Suprapubic skin (tissue), 4 donors: Measurements from ENCODE around the gene GNG4. TPM values are rescaled to one million over a fixed set of nuclear protein-coding genes. Genes with fewer than 3 reads are reported as not detected.

Source experiments
- DNase-seq, 2 donors: peaks; one replicate each; pipeline ENCODE4 v3.0.0-alpha.2; 2019; ENCODE audit warnings: low spot score in 2 of 2
- H3K27ac ChIP-seq: fragments of 200-600 bp; sonication (generic); one replicate; pipeline ENCODE4 v1.5.1; 2019
- H3K27me3 ChIP-seq: fragments of 200-600 bp; sonication (generic); one replicate; pipeline ENCODE4 v1.5.1; 2019
- H3K36me3 ChIP-seq: fragments of 200-600 bp; sonication (generic); one replicate; pipeline ENCODE4 v1.5.1; 2019
- H3K4me1 ChIP-seq: fragments of 200-600 bp; sonication (generic); one replicate; pipeline ENCODE4 v1.5.1; 2019
- H3K4me3 ChIP-seq: fragments of 200-600 bp; sonication (generic); one replicate; pipeline ENCODE4 v1.5.1; 2019; ENCODE audit warnings: mild to moderate bottlenecking
- H3K9me3 ChIP-seq: fragments of 200-600 bp; sonication (generic); one replicate; pipeline ENCODE4 v1.5.1; 2019
- CTCF ChIP-seq, 2 donors: fragments of 200-600 bp in 1 of 2; fragments of 450-650 bp in 1 of 2; sonication (generic) in 1 of 2; IDR thresholded peaks; one replicate each; pipeline ENCODE4 v1.5.1; 2016 to 2019; ENCODE audit warnings: antibody characterized with exemption in 2 of 2, mild to moderate bottlenecking in 1 of 2, moderate library complexity in 1 of 2
- EP300 ChIP-seq: sonication (generic); formaldehyde crosslinking; IDR thresholded peaks from one replicate; pipeline ENCODE4 v1.6.1; 2017; ENCODE audit warnings: antibody characterized with exemption
- POLR2A ChIP-seq, 2 donors: fragments of 450-650 bp; IDR thresholded peaks; one replicate each; pipeline ENCODE4 v1.6.1; 2017; ENCODE audit warnings: antibody characterized with exemption in 2 of 2, mild to moderate bottlenecking in 2 of 2, moderate library complexity in 2 of 2
- POLR2AphosphoS5 ChIP-seq, 3 donors: sonication (generic); formaldehyde crosslinking; IDR thresholded peaks; one replicate each; pipeline ENCODE4 v1.6.1; 2017; ENCODE audit warnings: antibody characterized with exemption in 3 of 3
- WGBS: methylation state at CpG from one replicate; pipeline ENCODE4 v1.1.5; 2018; 5-methylcytosine and 5-hydroxymethylcytosine counted together
- total RNA-seq, 4 donors: library from RNA; depleted of rRNA; stranded (reverse); fragments of >200 nt; gene quantifications; one replicate each; pipeline ENCODE4 v1.1.0, GENCODE V29; 2016

The GNG4 gene
- total RNA-seq, 4 donors from 2014 or later = 0.13 to 0.76 (median 0.72) TPM; not detected in 1

GRCh38 chr1:235670157-235670776, 20.7 kb upstream of the GNG4 start:
- Histone ChIP-seq H3K4me1 (no peaks in the 10 kb centered on the region), H3K9me3 (peaks cover 13% of the 10 kb centered on the region), H3K36me3 (peaks cover 61% of the 10 kb centered on the region), H3K27ac (no peak overlapping the region), H3K4me3 (no peak overlapping the region), H3K27me3 (no peaks in the 10 kb centered on the region)
- 97% methylated on average over 8 of the region's 8 CpGs for WGBS
- no peak for DNase-seq
- TF ChIP-seq EP300 (no peak), POLR2A (IDR thresholded peaks at IDR 0.05) (no peak), CTCF (IDR thresholded peaks at IDR 0.05) (no peak), POLR2AphosphoS5 (IDR thresholded peaks at IDR 0.05) (no peak)

GRCh38 chr1:235669277-235669676, 19.7 kb upstream of the GNG4 start:
- no peaks in the 10 kb centered on the region for H3K4me1 ChIP-seq
- peaks cover 13% of the 10 kb centered on the region for H3K9me3 ChIP-seq
- no peak for DNase-seq
- H3K4me3 ChIP-seq = no peak overlapping the region
- peaks cover 53% of the 10 kb centered on the region for H3K36me3 ChIP-seq
- WGBS = 79% methylated on average over 3 of the region's 3 CpGs
- H3K27ac ChIP-seq = no peak overlapping the region
- no peaks in the 10 kb centered on the region for H3K27me3 ChIP-seq
- TF ChIP-seq POLR2AphosphoS5 (IDR thresholded peaks at IDR 0.05) = no peak
- TF ChIP-seq CTCF (IDR thresholded peaks at IDR 0.05) = no peak
- no peak for TF ChIP-seq POLR2A (IDR thresholded peaks at IDR 0.05)
- TF ChIP-seq EP300 = no peak

- Histone ChIP-seq H3K9me3 (no peaks in the 10 kb centered on the region), H3K27ac (no peak overlapping the region), H3K4me3 (no peak overlapping the region), H3K4me1 (no peaks in the 10 kb centered on the region), H3K27me3 (no peaks in the 10 kb centered on the region), H3K36me3 (peaks cover 35% of the 10 kb centered on the region)
- DNase-seq = no peak
- 87% methylated on average over 4 of the region's 4 CpGs for WGBS
- TF ChIP-seq POLR2A (IDR thresholded peaks at IDR 0.05) (no peak), CTCF (IDR thresholded peaks at IDR 0.05) (no peak), EP300 (no peak), POLR2AphosphoS5 (IDR thresholded peaks at IDR 0.05) (no peak)
Observed at GRCh38 chr1:235663628-235664027, 14.0 kb upstream of the GNG4 start.

GRCh38 chr1:235661568-235661967, 12.0 kb upstream of the GNG4 start:
- Histone ChIP-seq H3K27ac (no peak overlapping the region), H3K4me3 (no peak overlapping the region), H3K4me1 (no peaks in the 10 kb centered on the region), H3K9me3 (no peaks in the 10 kb centered on the region), H3K27me3 (no peaks in the 10 kb centered on the region), H3K36me3 (peaks cover 35% of the 10 kb centered on the region)
- WGBS = 72% methylated on average over 2 of the region's 2 CpGs
- TF ChIP-seq CTCF (IDR thresholded peaks at IDR 0.05) (no peak), POLR2A (IDR thresholded peaks at IDR 0.05) (no peak), POLR2AphosphoS5 (IDR thresholded peaks at IDR 0.05) (no peak), EP300 (no peak)
- no peak for DNase-seq

GRCh38 chr1:235659186-235659771, 9.7 kb upstream of the GNG4 start:
- H3K4me3 ChIP-seq = no peak overlapping the region
- no peaks in the 10 kb centered on the region for H3K9me3 ChIP-seq
- peaks cover 5% of the 10 kb centered on the region for H3K27me3 ChIP-seq
- no peak for TF ChIP-seq POLR2AphosphoS5 (IDR thresholded peaks at IDR 0.05)
- TF ChIP-seq POLR2A (IDR thresholded peaks at IDR 0.05) = no peak
- no peak for TF ChIP-seq CTCF (IDR thresholded peaks at IDR 0.05)
- no peak for DNase-seq
- WGBS = 73% methylated on average over 14 of the region's 14 CpGs
- H3K4me1 ChIP-seq = no peaks in the 10 kb centered on the region
- H3K36me3 ChIP-seq = peaks cover 34% of the 10 kb centered on the region
- no peak overlapping the region for H3K27ac ChIP-seq
